ENCODE results near the gene REV3L. TPM values are rescaled to one million over a fixed set of nuclear protein-coding genes. Genes with fewer than 3 reads are reported as not detected.

Gene REV3L
- total and polyA plus RNA-seq, 2 of the 8 experiments (the other 6 are each of a cell fraction or from before 2014, with no cell fraction given): 2.1 to 6.6 TPM

- Histone ChIP-seq H3K9me3 (ENCODE audit: insufficient read depth in 2 of 2, low read depth in 1 of 2, low read length in 1 of 2) (no peaks in the 10 kb centered on the region), H4K5ac (ENCODE audit: insufficient read length, low read depth, low read length) (no peak overlapping the region), H3K4me2 (ENCODE audit: insufficient read depth in 1 of 2, low read depth in 2 of 2, low read length in 2 of 2) (no peak overlapping the region), H2BK12ac (ENCODE audit: low read depth, low read length) (no peak overlapping the region), H3K9ac (replicated peaks in 1 of 4; ENCODE audit: extremely low read depth in 1 of 4, low read depth in 3 of 4, low read length in 3 of 4) (no peak overlapping the region), H2AFZ (ENCODE audit: low read length) (no peak overlapping the region), H3K23ac (ENCODE audit: insufficient read length) (no peak overlapping the region), H3K18ac (ENCODE audit: extremely low read depth, low read length) (no peak overlapping the region), H3K27me3 (replicated peaks in 1 of 4; ENCODE audit: control insufficient read depth in 3 of 4, extremely low read depth in 1 of 4, insufficient read depth in 3 of 4, low read length in 3 of 4) (no peaks in the 10 kb centered on the region), H2BK15ac (ENCODE audit: low read length) (no peak overlapping the region), H3K79me2 (ENCODE audit: control insufficient read depth in 1 of 2, insufficient read depth in 2 of 2, low read length in 2 of 2) (no peaks in the 10 kb centered on the region), H4K20me1 (replicated peaks in 1 of 2; ENCODE audit: control insufficient read depth in 1 of 2, insufficient read depth in 2 of 2, low read length in 2 of 2) (no peaks in the 10 kb centered on the region), H3K14ac (ENCODE audit: insufficient read length) (no peak overlapping the region), H3K23me2 (ENCODE audit: low read depth, low read length) (no peaks in the 10 kb centered on the region), H3K56ac (replicated peaks; ENCODE audit: insufficient read length, low read depth, low read length) (no peak overlapping the region), H3K79me1 (ENCODE audit: low read depth, low read length) (no peaks in the 10 kb centered on the region), H3K4ac (replicated peaks; ENCODE audit: insufficient read length, low read depth, low read length) (no peak overlapping the region), H3K4me1 (replicated peaks in 1 of 4; ENCODE audit: control insufficient read depth in 3 of 4, insufficient read depth in 4 of 4, low read length in 3 of 4) (no peaks in the 10 kb centered on the region; a peak in 1 of 7 replicates), H4K91ac (replicated peaks; ENCODE audit: insufficient read length, low read length) (no peak overlapping the region), H4K8ac (ENCODE audit: extremely low read depth, insufficient read depth, low read length) (no peak overlapping the region), H3K36me3 (ENCODE audit: control insufficient read depth in 2 of 4, insufficient read depth in 4 of 4, low read length in 3 of 4) (no peaks in the 10 kb centered on the region), H2BK5ac (ENCODE audit: low read depth, low read length) (no peak overlapping the region), H2BK20ac (ENCODE audit: low read length) (no peak overlapping the region), H2BK120ac (replicated peaks; ENCODE audit: low read depth, low read length) (no peak overlapping the region), H3K27ac (ENCODE audit: low read depth, low read length) (no peak overlapping the region), H3K4me3 (ENCODE audit: extremely low read depth in 1 of 4, insufficient read depth in 2 of 4, low read depth in 3 of 4, low read length in 4 of 4) (no peak overlapping the region), H2AK5ac (ENCODE audit: low read depth, low read length) (no peak overlapping the region)
- TF ChIP-seq SRF (IDR thresholded peaks at IDR 0.05; ENCODE audit: low read depth, low read length): no peak
- CTCF ChIA-PET (ENCODE audit: partially characterized antibody): no interaction called here
- POLR2A ChIA-PET (ENCODE audit: partially characterized antibody): no interaction called here
- no peak for FAIRE-seq
- WGBS, 2 experiments (ENCODE audit: extremely low coverage in 1 of 2, insufficient coverage in 1 of 2, insufficient read length in 1 of 2, insufficient replicate concordance in 2 of 2, low coverage in 1 of 2, low lambda C conversion rate in 2 of 2, missing lambda C conversion rate in 1 of 2): 84% methylated on average over 1 of the region's 1 CpG; no CpG with 5 or more reads in 1 of the 2 experiments
- DNase-seq (ENCODE audit: low read depth in 1 of 2, low spot score in 2 of 2): no peak
Measured at GRCh38 chr6:111342913-111343312, 140.1 kb downstream of the REV3L start.

Measured in H1 (cell line).